Measurements from ENCODE around the gene ZNF423.

DNA sequence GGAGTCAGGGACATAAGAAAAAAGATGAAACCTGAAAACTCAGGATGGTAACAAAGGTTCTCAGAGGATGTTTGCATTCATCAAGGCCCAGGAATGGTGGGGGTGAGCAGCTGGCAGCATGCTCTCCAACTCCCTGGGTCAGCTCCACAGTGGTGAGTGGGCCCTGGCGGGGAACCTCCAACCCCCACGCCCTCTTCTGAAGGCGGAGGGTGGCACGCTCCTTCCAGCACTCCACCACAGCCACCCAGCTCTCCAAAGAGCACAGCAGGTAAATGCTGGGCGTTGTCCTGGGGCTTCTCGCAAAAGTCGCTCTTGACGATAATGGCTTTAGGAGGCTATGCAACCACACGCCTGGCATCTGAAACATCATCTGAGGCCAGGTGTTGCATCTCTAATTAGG, 308.5 kb downstream of the ZNF423 start:
- TF ChIP-seq CTCF (IDR thresholded peaks at IDR 0.05; ENCODE audit: low read length) (no peak), EZH2 (optimal IDR thresholded peaks at IDR 0.05; ENCODE audit: low read depth, low read length) (no peak)

Data from MM.1S (cell line).